WTC11 (cell line): Measurements from ENCODE around the gene CCDC144A. TPM values are rescaled to one million over a fixed set of nuclear protein-coding genes. Genes with fewer than 3 reads are reported as not detected.
"Not testable (repeated sequence)": the region's sequence is repeated elsewhere in the genome, so short reads cannot be mapped to it uniquely, and the experiment has no call there.

Experiments used
- ATAC-seq: fragments of 200-7000 bp; cut with Tn5 transposase; 2 replicates; pipeline ENCODE4 v1.10.0; 2021; ENCODE audit warnings: mild to moderate bottlenecking, moderate library complexity
- CTCF ChIA-PET: fragments of 300-600 bp; sonication (Branson Sonifier 250); formaldehyde crosslinking; loops from one replicate; lab custom pipeline; 2021; ENCODE audit warnings: antibody characterized with exemption; lab: Charles Lee
- POLR2A ChIA-PET: fragments of 350-600 bp; sonication (Branson Sonifier 250); formaldehyde crosslinking; loops from one replicate; lab custom pipeline; 2021; ENCODE audit warnings: antibody characterized with exemption; lab: Charles Lee
- DNase-seq: peaks from one replicate; pipeline ENCODE4 v3.0.0; 2021; ENCODE audit warnings: low spot score
- H3K27ac Mint-ChIP-seq: 2 replicates; pipeline ENCODE4 v1.8.0; 2021; ENCODE audit warnings: mixed read lengths
- H3K27me3 Mint-ChIP-seq: 2 replicates; pipeline ENCODE4 v1.8.0; 2021; ENCODE audit warnings: low read depth, mild to moderate bottlenecking, moderate library complexity, mixed read lengths
- H3K36me3 Mint-ChIP-seq: 2 replicates; pipeline ENCODE4 v1.8.0; 2021; ENCODE audit warnings: mixed read lengths
- H3K4me1 Mint-ChIP-seq: 2 replicates; pipeline ENCODE4 v1.8.0; 2022; ENCODE audit warnings: mixed read lengths
- H3K4me3 Mint-ChIP-seq: 2 replicates; pipeline ENCODE4 v1.8.0; 2021; ENCODE audit warnings: mild to moderate bottlenecking, moderate library complexity, mixed read lengths
- H3K9me3 Mint-ChIP-seq: 2 replicates; pipeline ENCODE4 v1.8.0; 2021; ENCODE audit warnings: mixed read lengths
- CBFB ChIP-seq: sonication (generic); formaldehyde crosslinking; IDR thresholded peaks from 2 replicates; pipeline ENCODE4 v1.8.1; 2022; ENCODE audit warnings: mild to moderate bottlenecking, low read depth, missing genetic modification reagents
- CREB1 ChIP-seq: sonication (generic); formaldehyde crosslinking; IDR thresholded peaks from 2 replicates; pipeline ENCODE4 v1.8.0; 2023; ENCODE audit warnings: mild to moderate bottlenecking, missing genetic modification reagents
- EMX1 ChIP-seq: fragments of 250-450 bp; sonication (Bioruptor Pico); IDR thresholded peaks from 2 replicates; pipeline ENCODE4 v1.8.0; 2021; ENCODE audit warnings: mild to moderate bottlenecking
- ESRRA ChIP-seq: sonication (generic); formaldehyde crosslinking; IDR thresholded peaks from 2 replicates; pipeline ENCODE4 v1.8.1; 2022; ENCODE audit warnings: mild to moderate bottlenecking, missing genetic modification reagents, borderline replicate concordance
- HMGA2 ChIP-seq: fragments of 250-450 bp; sonication (Bioruptor Pico); IDR thresholded peaks from 2 replicates; pipeline ENCODE4 v1.4.0; 2021; ENCODE audit warnings: mild to moderate bottlenecking, moderate library complexity
- OVOL2 ChIP-seq: fragments of 250-450 bp; sonication (Bioruptor Pico); IDR thresholded peaks from 2 replicates; pipeline ENCODE4 v1.9.0; 2021; ENCODE audit warnings: mild to moderate bottlenecking, borderline replicate concordance
- PRRX2 ChIP-seq: fragments of 250-450 bp; sonication (Bioruptor Pico); IDR thresholded peaks from 2 replicates; pipeline ENCODE4 v1.8.0; 2021; ENCODE audit warnings: mild to moderate bottlenecking
- TP53 ChIP-seq: sonication (generic); formaldehyde crosslinking; IDR thresholded peaks from 2 replicates; pipeline ENCODE4 v1.8.1; 2023; ENCODE audit warnings: mild to moderate bottlenecking, missing genetic modification reagents
- ZNF232 ChIP-seq: sonication (generic); formaldehyde crosslinking; IDR thresholded peaks from 2 replicates; pipeline ENCODE4 v1.8.0; 2022; ENCODE audit warnings: mild to moderate bottlenecking, missing genetic modification reagents
- ZNF416 ChIP-seq: fragments of 250-450 bp; sonication (Bioruptor Pico); IDR thresholded peaks from 2 replicates; pipeline ENCODE4 v1.9.0; 2021; ENCODE audit warnings: mild to moderate bottlenecking, inconsistent platforms
- ZNF423 ChIP-seq: fragments of 250-450 bp; sonication (Bioruptor Pico); IDR thresholded peaks from 2 replicates; pipeline ENCODE4 v2.1.2; 2022; ENCODE audit warnings: mild to moderate bottlenecking, moderate library complexity
- ZNF671 ChIP-seq: fragments of 250-450 bp; sonication (Bioruptor Pico); IDR thresholded peaks from 2 replicates; pipeline ENCODE4 v1.8.0; 2021; ENCODE audit warnings: mild to moderate bottlenecking
- total RNA-seq: library from RNA; stranded (reverse); gene quantifications from 3 replicates; pipeline ENCODE4 v1.2.3, GENCODE V29; 2021
- TF ChIP-seq, protein P1 (sequence below): sonication (generic); formaldehyde crosslinking; IDR thresholded peaks from 2 replicates; pipeline ENCODE4 v1.8.1; 2022; ENCODE audit warnings: low read depth, mild to moderate bottlenecking, moderate library complexity, missing genetic modification reagents, borderline replicate concordance
- TF ChIP-seq, protein P2 (sequence below): fragments of 200-600 bp; IDR thresholded peaks from 2 replicates; pipeline ENCODE4 v1.8.0; 2022; ENCODE audit warnings: antibody characterized with exemption
- TF ChIP-seq, protein P3 (sequence below): sonication (generic); formaldehyde crosslinking; IDR thresholded peaks from 2 replicates; pipeline ENCODE4 v1.8.1; 2023; ENCODE audit warnings: mild to moderate bottlenecking, missing genetic modification reagents
- TF ChIP-seq, protein P4 (sequence below): sonication (generic); formaldehyde crosslinking; conservative IDR thresholded peaks from 2 replicates; pipeline ENCODE4 v1.8.1; 2023; ENCODE audit warnings: mild to moderate bottlenecking, low read depth, missing genetic modification reagents, moderate library complexity
- TF ChIP-seq, protein P5 (sequence below): sonication (generic); formaldehyde crosslinking; IDR thresholded peaks from 2 replicates; pipeline ENCODE4 v1.8.1; 2023; ENCODE audit warnings: mild to moderate bottlenecking, moderate library complexity, missing genetic modification reagents

CCDC144A gene
- total RNA-seq, 1 experiment from 2014 or later = 2.6 TPM

DNA sequence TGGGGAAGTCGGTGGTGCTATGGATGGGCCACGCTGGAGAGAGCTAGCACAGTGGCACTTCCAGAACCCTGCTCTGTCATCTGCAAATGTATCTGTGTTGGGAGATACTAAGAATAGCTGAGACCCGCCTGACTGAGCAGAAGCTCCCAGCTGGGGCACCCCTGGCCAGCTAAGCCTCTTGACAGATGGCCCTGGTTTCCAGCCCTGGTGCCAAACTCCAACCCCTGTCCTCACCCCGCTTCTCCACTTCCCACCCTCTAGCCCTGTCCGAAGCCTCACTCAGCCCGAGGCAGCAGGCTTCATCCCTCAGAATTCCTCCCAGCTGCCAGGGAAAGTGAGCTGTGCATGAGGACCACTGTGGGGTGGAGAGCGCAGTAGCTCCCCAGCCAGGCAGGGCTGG is 124.4 kb downstream of the CCDC144A start (continued):
- TF ChIP-seq TP53 (CRISPR knock-in tag) = no peak
- TF ChIP-seq, all 79 proteins: peak for 0

DNA sequence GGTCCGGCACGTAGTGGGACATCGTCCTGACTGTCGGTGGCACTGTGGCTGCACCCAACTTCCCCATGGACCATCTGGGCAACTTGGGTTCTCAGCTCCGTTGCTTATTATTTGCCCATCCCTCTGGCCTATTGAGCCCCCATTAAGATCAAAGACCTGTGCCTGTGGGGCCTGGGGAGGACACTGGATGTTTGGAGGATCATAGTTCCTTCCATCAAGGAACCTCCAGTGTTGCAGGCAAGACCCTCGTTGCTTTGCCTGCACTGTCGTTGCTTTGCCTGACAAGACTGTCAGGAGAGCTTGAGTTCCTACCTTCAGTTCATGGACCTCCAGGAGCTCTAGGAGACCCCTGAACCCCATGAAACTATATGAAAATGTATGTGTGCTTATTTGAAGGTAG is 127.2 kb downstream of the CCDC144A start:
- Mint-ChIP-seq H3K36me3 (no peaks in the 10 kb centered on the region), H3K27me3 (no peaks in the 10 kb centered on the region), H3K27ac (no peak overlapping the region), H3K4me3 (no peak overlapping the region), H3K4me1 (no peaks in the 10 kb centered on the region), H3K9me3 (no peaks in the 10 kb centered on the region)
- no peak for TF ChIP-seq PRRX2 (CRISPR knock-in tag)
- no peak for TF ChIP-seq OVOL2 (CRISPR knock-in tag)
- TF ChIP-seq, protein P1, sequence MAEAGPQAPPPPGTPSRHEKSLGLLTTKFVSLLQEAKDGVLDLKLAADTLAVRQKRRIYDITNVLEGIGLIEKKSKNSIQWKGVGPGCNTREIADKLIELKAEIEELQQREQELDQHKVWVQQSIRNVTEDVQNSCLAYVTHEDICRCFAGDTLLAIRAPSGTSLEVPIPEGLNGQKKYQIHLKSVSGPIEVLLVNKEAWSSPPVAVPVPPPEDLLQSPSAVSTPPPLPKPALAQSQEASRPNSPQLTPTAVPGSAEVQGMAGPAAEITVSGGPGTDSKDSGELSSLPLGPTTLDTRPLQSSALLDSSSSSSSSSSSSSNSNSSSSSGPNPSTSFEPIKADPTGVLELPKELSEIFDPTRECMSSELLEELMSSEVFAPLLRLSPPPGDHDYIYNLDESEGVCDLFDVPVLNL (CRISPR knock-in tag) = no peak
- TF ChIP-seq, protein P2, sequence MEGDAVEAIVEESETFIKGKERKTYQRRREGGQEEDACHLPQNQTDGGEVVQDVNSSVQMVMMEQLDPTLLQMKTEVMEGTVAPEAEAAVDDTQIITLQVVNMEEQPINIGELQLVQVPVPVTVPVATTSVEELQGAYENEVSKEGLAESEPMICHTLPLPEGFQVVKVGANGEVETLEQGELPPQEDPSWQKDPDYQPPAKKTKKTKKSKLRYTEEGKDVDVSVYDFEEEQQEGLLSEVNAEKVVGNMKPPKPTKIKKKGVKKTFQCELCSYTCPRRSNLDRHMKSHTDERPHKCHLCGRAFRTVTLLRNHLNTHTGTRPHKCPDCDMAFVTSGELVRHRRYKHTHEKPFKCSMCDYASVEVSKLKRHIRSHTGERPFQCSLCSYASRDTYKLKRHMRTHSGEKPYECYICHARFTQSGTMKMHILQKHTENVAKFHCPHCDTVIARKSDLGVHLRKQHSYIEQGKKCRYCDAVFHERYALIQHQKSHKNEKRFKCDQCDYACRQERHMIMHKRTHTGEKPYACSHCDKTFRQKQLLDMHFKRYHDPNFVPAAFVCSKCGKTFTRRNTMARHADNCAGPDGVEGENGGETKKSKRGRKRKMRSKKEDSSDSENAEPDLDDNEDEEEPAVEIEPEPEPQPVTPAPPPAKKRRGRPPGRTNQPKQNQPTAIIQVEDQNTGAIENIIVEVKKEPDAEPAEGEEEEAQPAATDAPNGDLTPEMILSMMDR = no peak
- TF ChIP-seq CBFB (CRISPR knock-in tag) = no peak
- TF ChIP-seq ZNF671 (CRISPR knock-in tag) = no peak
- no peak for TF ChIP-seq EMX1 (CRISPR knock-in tag)
- TF ChIP-seq ZNF232 (CRISPR knock-in tag) = no peak
- TF ChIP-seq, protein P3, sequence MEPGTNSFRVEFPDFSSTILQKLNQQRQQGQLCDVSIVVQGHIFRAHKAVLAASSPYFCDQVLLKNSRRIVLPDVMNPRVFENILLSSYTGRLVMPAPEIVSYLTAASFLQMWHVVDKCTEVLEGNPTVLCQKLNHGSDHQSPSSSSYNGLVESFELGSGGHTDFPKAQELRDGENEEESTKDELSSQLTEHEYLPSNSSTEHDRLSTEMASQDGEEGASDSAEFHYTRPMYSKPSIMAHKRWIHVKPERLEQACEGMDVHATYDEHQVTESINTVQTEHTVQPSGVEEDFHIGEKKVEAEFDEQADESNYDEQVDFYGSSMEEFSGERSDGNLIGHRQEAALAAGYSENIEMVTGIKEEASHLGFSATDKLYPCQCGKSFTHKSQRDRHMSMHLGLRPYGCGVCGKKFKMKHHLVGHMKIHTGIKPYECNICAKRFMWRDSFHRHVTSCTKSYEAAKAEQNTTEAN (CRISPR knock-in tag) = no peak
- TF ChIP-seq HMGA2 (CRISPR knock-in tag) = no peak
- TF ChIP-seq ESRRA (CRISPR knock-in tag) = no peak
- TF ChIP-seq, protein P4, sequence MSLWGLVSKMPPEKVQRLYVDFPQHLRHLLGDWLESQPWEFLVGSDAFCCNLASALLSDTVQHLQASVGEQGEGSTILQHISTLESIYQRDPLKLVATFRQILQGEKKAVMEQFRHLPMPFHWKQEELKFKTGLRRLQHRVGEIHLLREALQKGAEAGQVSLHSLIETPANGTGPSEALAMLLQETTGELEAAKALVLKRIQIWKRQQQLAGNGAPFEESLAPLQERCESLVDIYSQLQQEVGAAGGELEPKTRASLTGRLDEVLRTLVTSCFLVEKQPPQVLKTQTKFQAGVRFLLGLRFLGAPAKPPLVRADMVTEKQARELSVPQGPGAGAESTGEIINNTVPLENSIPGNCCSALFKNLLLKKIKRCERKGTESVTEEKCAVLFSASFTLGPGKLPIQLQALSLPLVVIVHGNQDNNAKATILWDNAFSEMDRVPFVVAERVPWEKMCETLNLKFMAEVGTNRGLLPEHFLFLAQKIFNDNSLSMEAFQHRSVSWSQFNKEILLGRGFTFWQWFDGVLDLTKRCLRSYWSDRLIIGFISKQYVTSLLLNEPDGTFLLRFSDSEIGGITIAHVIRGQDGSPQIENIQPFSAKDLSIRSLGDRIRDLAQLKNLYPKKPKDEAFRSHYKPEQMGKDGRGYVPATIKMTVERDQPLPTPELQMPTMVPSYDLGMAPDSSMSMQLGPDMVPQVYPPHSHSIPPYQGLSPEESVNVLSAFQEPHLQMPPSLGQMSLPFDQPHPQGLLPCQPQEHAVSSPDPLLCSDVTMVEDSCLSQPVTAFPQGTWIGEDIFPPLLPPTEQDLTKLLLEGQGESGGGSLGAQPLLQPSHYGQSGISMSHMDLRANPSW (CRISPR knock-in tag) = no peak
- TF ChIP-seq ZNF423 (CRISPR knock-in tag) = no peak
- TF ChIP-seq ZNF416 (CRISPR knock-in tag) = no peak
- TF ChIP-seq, protein P5, sequence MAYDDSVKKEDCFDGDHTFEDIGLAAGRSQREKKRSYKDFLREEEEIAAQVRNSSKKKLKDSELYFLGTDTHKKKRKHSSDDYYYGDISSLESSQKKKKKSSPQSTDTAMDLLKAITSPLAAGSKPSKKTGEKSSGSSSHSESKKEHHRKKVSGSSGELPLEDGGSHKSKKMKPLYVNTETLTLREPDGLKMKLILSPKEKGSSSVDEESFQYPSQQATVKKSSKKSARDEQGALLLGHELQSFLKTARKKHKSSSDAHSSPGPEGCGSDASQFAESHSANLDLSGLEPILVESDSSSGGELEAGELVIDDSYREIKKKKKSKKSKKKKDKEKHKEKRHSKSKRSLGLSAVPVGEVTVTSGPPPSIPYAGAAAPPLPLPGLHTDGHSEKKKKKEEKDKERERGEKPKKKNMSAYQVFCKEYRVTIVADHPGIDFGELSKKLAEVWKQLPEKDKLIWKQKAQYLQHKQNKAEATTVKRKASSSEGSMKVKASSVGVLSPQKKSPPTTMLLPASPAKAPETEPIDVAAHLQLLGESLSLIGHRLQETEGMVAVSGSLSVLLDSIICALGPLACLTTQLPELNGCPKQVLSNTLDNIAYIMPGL (CRISPR knock-in tag) = no peak
- no peak for TF ChIP-seq CREB1
- POLR2A ChIA-PET = no interaction called here
- no peak for DNase-seq
- ATAC-seq = no peak
- CTCF ChIA-PET = no interaction called here

DNA sequence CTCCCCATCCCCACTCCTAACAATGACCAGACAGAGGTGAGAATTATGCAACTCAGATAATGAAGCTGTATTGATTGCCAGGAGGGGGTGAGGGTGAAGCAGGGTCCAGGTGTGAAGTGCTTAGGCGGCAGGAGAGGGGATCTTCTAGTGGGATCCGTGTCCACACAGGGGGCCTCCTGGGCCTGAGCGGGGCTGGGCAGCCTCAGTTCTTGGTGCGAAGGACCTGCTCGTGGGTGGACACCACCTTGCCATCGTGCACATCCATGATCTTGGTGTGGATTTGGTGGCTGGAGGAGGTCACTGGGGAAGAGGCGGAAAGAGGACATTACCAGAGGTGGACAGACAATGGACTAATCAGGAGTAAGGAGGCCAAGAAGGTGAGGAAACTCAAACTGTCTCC is 127.9 kb downstream of the CCDC144A start:
- H3K27me3 Mint-ChIP-seq, CTCF ChIA-PET, POLR2A ChIA-PET, H3K4me1 Mint-ChIP-seq, H3K36me3 Mint-ChIP-seq, H3K4me3 Mint-ChIP-seq, H3K9me3 Mint-ChIP-seq, H3K27ac Mint-ChIP-seq, DNase-seq, ATAC-seq: not testable (repeated sequence)
